RCC 7860 (cell line): ENCODE data around the gene ERGIC1.
"Not testable (repeated sequence)": the region's sequence is repeated elsewhere in the genome, so short reads cannot be mapped to it uniquely, and the experiment has no call there.

ENCODE experiments used
- DNase-seq: peaks from one replicate; pipeline ENCODE4 v3.0.0-alpha.2; 2015; ENCODE audit warnings: low spot score
- FAIRE-seq: peaks from 2 replicates; lab custom pipeline; 2012; peaks lifted over from hg19 to GRCh38; lab: Jason Lieb, UNC

The ERGIC1 gene

GRCh38 chr5:172833686-172834414, at the start of gene ERGIC1:
Gene ERGIC1, plus strand, starts transcription at chr5:172834251. Its CDS starts 163 bp downstream, at chr5:172834414.
- DNase-seq: peak; percentile 58
- no peak for FAIRE-seq

GRCh38 chr5:172785429-172786088, 48.5 kb upstream of the ERGIC1 start:
- DNase-seq: no peak
- no peak for FAIRE-seq

- FAIRE-seq (no peak), DNase-seq (peak; percentile 1)
Measured at GRCh38 chr5:172786736-172787462, 47.2 kb upstream of the ERGIC1 start.

GRCh38 chr5:172787538-172787937, 46.5 kb upstream of the ERGIC1 start:
- not testable (repeated sequence) for FAIRE-seq, DNase-seq

- no peak for FAIRE-seq
- DNase-seq: no peak
Measured at GRCh38 chr5:172788771-172789686, 45.0 kb upstream of the ERGIC1 start.

- peak; percentile 16 for FAIRE-seq
- DNase-seq: peak; percentile 64
Measured at GRCh38 chr5:172789687-172790495, 44.2 kb upstream of the ERGIC1 start.

GRCh38 chr5:172790496-172790889, 43.6 kb upstream of the ERGIC1 start:
- DNase-seq (no peak), FAIRE-seq (no peak)

- FAIRE-seq: no peak
Measured at GRCh38 chr5:172791286-172791685, 42.8 kb upstream of the ERGIC1 start.

GRCh38 chr5:172791726-172792445, 42.2 kb upstream of the ERGIC1 start:
- DNase-seq (no peak), FAIRE-seq (no peak)

More at GRCh38 chr5:172791286-172791685, 42.8 kb upstream of the ERGIC1 start:
- no peak for DNase-seq

- FAIRE-seq (no peak), DNase-seq (peak; percentile 50)
Measured at GRCh38 chr5:172792701-172793570, 41.1 kb upstream of the ERGIC1 start.

GRCh38 chr5:172793577-172794488, 40.2 kb upstream of the ERGIC1 start:
- peak; percentile 51 for DNase-seq

GRCh38 chr5:172795318-172795977, 38.6 kb upstream of the ERGIC1 start:
- peak; percentile 76 for DNase-seq
- no peak for FAIRE-seq

More at GRCh38 chr5:172793577-172794488, 40.2 kb upstream of the ERGIC1 start:
- no peak for FAIRE-seq

- no peak for DNase-seq
- FAIRE-seq: no peak
Measured at GRCh38 chr5:172796306-172796705, 37.7 kb upstream of the ERGIC1 start.

- DNase-seq: no peak
- FAIRE-seq: no peak
Measured at GRCh38 chr5:172797771-172798191, 36.3 kb upstream of the ERGIC1 start.

GRCh38 chr5:172798422-172799215, 35.4 kb upstream of the ERGIC1 start:
- FAIRE-seq (no peak), DNase-seq (peak; percentile 75)

- FAIRE-seq (no peak), DNase-seq (no peak)
Measured at GRCh38 chr5:172799416-172799815, 34.6 kb upstream of the ERGIC1 start.
